GM19023 (cell line): Measurements from ENCODE around the gene MED6.

Experiments
- ATAC-seq: cut with Tn5 transposase; IDR thresholded peaks from one replicate; pipeline ENCODE4 v1.9.1; 2021; ENCODE audit warnings: mild to moderate bottlenecking, moderate library complexity; ENCODE audit not compliant: unreplicated experiment

Gene MED6

GRCh38 chr14:70600382-70601157 lies at the start of gene MED6:
MED6 (minus strand) TSS chr14:70600655; CDS start chr14:70600637, 18 bp downstream.
- ATAC-seq, result peak; percentile 90

- ATAC-seq, result no peak
These were observed 49.3 kb upstream of the MED6 start for GRCh38 chr14:70649803-70650202.

GRCh38 chr14:70648346-70648745 lies 47.9 kb upstream of the MED6 start:
- ATAC-seq, result no peak

- ATAC-seq, result no peak
These were observed 46.2 kb upstream of the MED6 start for GRCh38 chr14:70646705-70647104.

GRCh38 chr14:70645892-70646291 lies 45.4 kb upstream of the MED6 start:
- no peak for ATAC-seq

GRCh38 chr14:70643967-70644366 lies 43.5 kb upstream of the MED6 start:
- ATAC-seq, result no peak

GRCh38 chr14:70642303-70643235 lies 42.1 kb upstream of the MED6 start:
- ATAC-seq, result no peak

- no peak for ATAC-seq
These were observed 41.3 kb upstream of the MED6 start, which contains the start of gene TTC9 for GRCh38 chr14:70641548-70642302. TTC9 (plus strand) TSS chr14:70641916; CDS start chr14:70642130, 214 bp downstream.

GRCh38 chr14:70640938-70641547 lies 40.6 kb upstream of the MED6 start:
- peak; percentile 68 for ATAC-seq

- no peak for ATAC-seq
These were observed 38.0 kb upstream of the MED6 start for GRCh38 chr14:70638416-70638815.

- no peak for ATAC-seq
These were observed 35.6 kb upstream of the MED6 start for GRCh38 chr14:70635971-70636595.

GRCh38 chr14:70631948-70632347 lies 31.5 kb upstream of the MED6 start:
- no peak for ATAC-seq

- no peak for ATAC-seq
These were observed 24.5 kb upstream of the MED6 start for GRCh38 chr14:70624972-70625371.

GRCh38 chr14:70622111-70622712 lies 21.8 kb upstream of the MED6 start:
- ATAC-seq, result peak; percentile 48

GRCh38 chr14:70619708-70620107 lies 19.3 kb upstream of the MED6 start:
- no peak for ATAC-seq

GRCh38 chr14:70618314-70618713 lies 17.9 kb upstream of the MED6 start:
- no peak for ATAC-seq

- ATAC-seq, result no peak
These were observed 16.2 kb upstream of the MED6 start for GRCh38 chr14:70616646-70617045.

GRCh38 chr14:70611216-70611615 lies 10.8 kb upstream of the MED6 start:
- ATAC-seq, result no peak

- ATAC-seq, result no peak
These were observed 1.8 kb upstream of the MED6 start for GRCh38 chr14:70602254-70602653.

GRCh38 chr14:70601162-70601561 lies 707 bp upstream of the MED6 start:
- no peak for ATAC-seq
